ENCODE data around the gene CAMK2B. TPM values are rescaled to one million over a fixed set of nuclear protein-coding genes. Genes with fewer than 3 reads are reported as not detected.
A peak's percentile ranks its signal among the peaks of the same experiment; 100 is the strongest.

CAMK2B gene
- total RNA-seq, 4 donors from 2014 or later: 0.89 to 5.1 (median 1.2) TPM

- peaks cover 34% of the 10 kb centered on the region for H3K36me3 ChIP-seq
- TF ChIP-seq POLR2AphosphoS5 (IDR thresholded peaks at IDR 0.05): no peak
- TF ChIP-seq POLR2A (IDR thresholded peaks at IDR 0.05): no peak
- no peak for TF ChIP-seq CTCF (IDR thresholded peaks at IDR 0.05)
- no peak for TF ChIP-seq EP300 (IDR thresholded peaks at IDR 0.05)
- no peak overlapping the region for H3K4me3 ChIP-seq
- 90% methylated on average over 2 of the region's 7 CpGs for WGBS
- H3K27ac ChIP-seq: no peak overlapping the region
- peaks cover 5% of the 10 kb centered on the region for H3K9me3 ChIP-seq
- no peaks in the 10 kb centered on the region for H3K27me3 ChIP-seq
- H3K4me1 ChIP-seq: no peaks in the 10 kb centered on the region
- DNase-seq (ENCODE audit: low spot score in 2 of 2): peak; percentile 43 to 62
Measured at GRCh38 chr7:44215531-44215930, 109.9 kb downstream of the CAMK2B start.

- Histone ChIP-seq H3K27me3 (no peaks in the 10 kb centered on the region), H3K4me1 (no peaks in the 10 kb centered on the region), H3K4me3 (no peak overlapping the region), H3K9me3 (peaks cover 5% of the 10 kb centered on the region), H3K36me3 (peaks cover 48% of the 10 kb centered on the region), H3K27ac (no peak overlapping the region)
- WGBS: 80% methylated on average over 9 of the region's 9 CpGs
- no peak for TF ChIP-seq POLR2AphosphoS5 (IDR thresholded peaks at IDR 0.05)
- DNase-seq (ENCODE audit: low spot score in 2 of 2): peak; percentile 37 to 54
Measured at GRCh38 chr7:44213877-44214388, 111.5 kb downstream of the CAMK2B start.

GRCh38 chr7:44213206-44213876 is 112.1 kb downstream of the CAMK2B start:
- H3K36me3 ChIP-seq: peaks cover 54% of the 10 kb centered on the region

GRCh38 chr7:44212581-44213184 is 112.7 kb downstream of the CAMK2B start:
- H3K36me3 ChIP-seq: peaks cover 61% of the 10 kb centered on the region
- 77% methylated on average over 7 of the region's 7 CpGs for WGBS
- TF ChIP-seq CTCF (IDR thresholded peaks at IDR 0.05) (no peak), POLR2A (IDR thresholded peaks at IDR 0.05) (no peak), POLR2AphosphoS5 (IDR thresholded peaks at IDR 0.05) (no peak), EP300 (IDR thresholded peaks at IDR 0.05) (no peak)
- H3K4me1 ChIP-seq: no peaks in the 10 kb centered on the region
- no peaks in the 10 kb centered on the region for H3K9me3 ChIP-seq
- peak; percentile 37 to 38 for DNase-seq (ENCODE audit: low spot score in 2 of 2)
- no peaks in the 10 kb centered on the region for H3K27me3 ChIP-seq
- H3K4me3 ChIP-seq: no peak overlapping the region
- H3K27ac ChIP-seq: no peak overlapping the region

More at GRCh38 chr7:44213206-44213876, 112.1 kb downstream of the CAMK2B start:
- Histone ChIP-seq H3K4me1 (no peaks in the 10 kb centered on the region), H3K27ac (no peak overlapping the region), H3K4me3 (no peak overlapping the region), H3K9me3 (no peaks in the 10 kb centered on the region), H3K27me3 (no peaks in the 10 kb centered on the region)
- TF ChIP-seq POLR2AphosphoS5 (IDR thresholded peaks at IDR 0.05) (no peak), EP300 (IDR thresholded peaks at IDR 0.05) (no peak), POLR2A (IDR thresholded peaks at IDR 0.05) (no peak), CTCF (IDR thresholded peaks at IDR 0.05) (no peak)
- DNase-seq (ENCODE audit: low spot score in 2 of 2): peak; percentile 51 to 57
- 80% methylated on average over 3 of the region's 3 CpGs for WGBS

- Histone ChIP-seq H3K27me3 (no peaks in the 10 kb centered on the region), H3K4me3 (no peak overlapping the region), H3K36me3 (peaks cover 68% of the 10 kb centered on the region), H3K9me3 (no peaks in the 10 kb centered on the region), H3K27ac (no peak overlapping the region), H3K4me1 (no peaks in the 10 kb centered on the region)
- WGBS: 90% methylated on average over 6 of the region's 6 CpGs
- TF ChIP-seq POLR2A (IDR thresholded peaks at IDR 0.05) (no peak), EP300 (IDR thresholded peaks at IDR 0.05) (no peak), CTCF (IDR thresholded peaks at IDR 0.05) (no peak), POLR2AphosphoS5 (IDR thresholded peaks at IDR 0.05) (no peak)
- peak; percentile 31 to 33 for DNase-seq (ENCODE audit: low spot score in 2 of 2)
Measured at GRCh38 chr7:44212018-44212417, 113.4 kb downstream of the CAMK2B start.

All from suprapubic skin (tissue), 4 donors.